Uterus (tissue), 2 donors: Measurements from ENCODE around the gene UPF3A.

Experiments used
- CTCF ChIP-seq, 4 experiments: fragments of 200-600 bp in 2 of 4; fragments of 450-650 bp in 2 of 4; sonication (generic) in 2 of 4; IDR thresholded peaks; one replicate each; pipeline ENCODE4 v1.5.1; 2016 to 2019; ENCODE audit warnings: antibody characterized with exemption in 4 of 4, mild to moderate bottlenecking in 2 of 4, moderate library complexity in 1 of 4
- POLR2A ChIP-seq, 2 donors: fragments of 450-650 bp; IDR thresholded peaks; one replicate each; pipeline ENCODE4 v1.6.1; 2016; ENCODE audit warnings: antibody characterized with exemption in 2 of 2, mild to moderate bottlenecking in 1 of 2, moderate library complexity in 1 of 2

- TF ChIP-seq CTCF (IDR thresholded peaks at IDR 0.05) (no peak), POLR2A (IDR thresholded peaks at IDR 0.05) (no peak)
These were observed 46.6 kb downstream of the UPF3A start for GRCh38 chr13:114328034-114328433.
